Measurements from ENCODE around the gene LENG8.

GRCh38 chr19:54426291-54426931 is 22.6 kb upstream of the LENG8 start:
- no peak for TF ChIP-seq PHF8 (conservative IDR thresholded peaks at IDR 0.05; ENCODE audit: low read depth, low read length)
- no peak for TF ChIP-seq SIN3A (conservative IDR thresholded peaks at IDR 0.05 in 1 of 2, IDR thresholded peaks at IDR 0.05 in 1 of 2; ENCODE audit: low read depth in 1 of 2, low read length in 2 of 2)
- no peak for TF ChIP-seq CTCF (IDR thresholded peaks at IDR 0.05; ENCODE audit: control extremely low read depth in 1 of 3, insufficient read depth in 1 of 3, low read depth in 1 of 3, low read length in 3 of 3)
- TF ChIP-seq EGR1 (IDR thresholded peaks at IDR 0.05; ENCODE audit: borderline replicate concordance, low read depth, low read length) = no peak
- no peak for TF ChIP-seq POLR2A (IDR thresholded peaks at IDR 0.05; ENCODE audit: control extremely low read depth in 1 of 2, low read depth in 2 of 2, low read length in 2 of 2)
- TF ChIP-seq GABPA (IDR thresholded peaks at IDR 0.05; ENCODE audit: borderline replicate concordance, insufficient read depth, low read length) = no peak
- TF ChIP-seq ATF3 (IDR thresholded peaks at IDR 0.05; ENCODE audit: insufficient read depth, low read depth, low read length) = no peak
- TF ChIP-seq YY1 (IDR thresholded peaks at IDR 0.05; ENCODE audit: low read depth, low read length) = no peak
- TF ChIP-seq SAP30 (IDR thresholded peaks at IDR 0.05; ENCODE audit: insufficient read depth, insufficient replicate concordance, low read length) = no peak

Measured in H1 (cell line).